ENCODE measurements around the gene DNAAF5. TPM values are rescaled to one million over a fixed set of nuclear protein-coding genes. Genes with fewer than 3 reads are reported as not detected.
A peak's percentile ranks its signal among the peaks of the same experiment; 100 is the strongest.

DNAAF5 gene
- total and polyA plus RNA-seq, 2 donors (not counting 1 experiment from before 2014, with no cell fraction given): 13.1 to 14.2 TPM

- peak in 1 of 2 donors; percentile 85 for DNase-seq (ENCODE audit: low read depth in 2 of 2)
Measured at GRCh38 chr7:771234-772004, 44.9 kb downstream of the DNAAF5 start.

GRCh38 chr7:772005-772294, 45.5 kb downstream of the DNAAF5 start:
- no peak for DNase-seq (ENCODE audit: low read depth in 2 of 2)
- Histone ChIP-seq H3K27ac (ENCODE audit: insufficient read depth, low read length) (no peak overlapping the region), H3K4me3 (replicated peaks in 1 of 4; ENCODE audit: control extremely low read depth in 1 of 4, insufficient read depth in 1 of 4, low read depth in 3 of 4, low read length in 4 of 4) (no peak overlapping the region), H3K27me3 (ENCODE audit: control insufficient read depth, insufficient read depth, low read length) (no peaks in the 10 kb centered on the region), H4K20me1 (ENCODE audit: control insufficient read depth, extremely low read depth, insufficient read depth, low read length) (no peaks in the 10 kb centered on the region), H3K9me3 (ENCODE audit: control insufficient read depth, insufficient read depth, low read depth, low read length) (no peaks in the 10 kb centered on the region), H2AFZ (ENCODE audit: low read length) (no peak overlapping the region), H3K4me2 (ENCODE audit: extremely low read depth, insufficient read depth, low read length) (no peak overlapping the region), H3K4me1 (ENCODE audit: control insufficient read depth, extremely low read depth, insufficient read depth, low read length) (peaks cover 12% of the 10 kb centered on the region), H3K79me2 (ENCODE audit: control insufficient read depth, insufficient read depth, low read length) (no peaks in the 10 kb centered on the region), H3K9ac (ENCODE audit: insufficient read depth, low read length) (no peak overlapping the region), H3K36me3 (ENCODE audit: control insufficient read depth, insufficient read depth, low read length) (peaks cover 12% of the 10 kb centered on the region)
- TF ChIP-seq CTCF (conservative IDR thresholded peaks at IDR 0.05 in 1 of 2, IDR thresholded peaks at IDR 0.05 in 1 of 2; ENCODE audit: low read depth in 1 of 2, low read length in 2 of 2) (no peak), EZH2 (IDR thresholded peaks at IDR 0.05; ENCODE audit: low read length, missing control alignments) (no peak)

More at GRCh38 chr7:771234-772004, 44.9 kb downstream of the DNAAF5 start:
- H4K20me1 ChIP-seq (ENCODE audit: control insufficient read depth, extremely low read depth, insufficient read depth, low read length): no peaks in the 10 kb centered on the region
- peaks cover 12% of the 10 kb centered on the region for H3K4me1 ChIP-seq (ENCODE audit: control insufficient read depth, extremely low read depth, insufficient read depth, low read length)
- H3K27ac ChIP-seq (ENCODE audit: insufficient read depth, low read length): peak overlapping the region; percentile 37
- H3K4me3 ChIP-seq (replicated peaks in 1 of 4; ENCODE audit: control extremely low read depth in 1 of 4, insufficient read depth in 1 of 4, low read depth in 3 of 4, low read length in 4 of 4): no peak overlapping the region
- no peaks in the 10 kb centered on the region for H3K79me2 ChIP-seq (ENCODE audit: control insufficient read depth, insufficient read depth, low read length)
- no peaks in the 10 kb centered on the region for H3K9me3 ChIP-seq (ENCODE audit: control insufficient read depth, insufficient read depth, low read depth, low read length)
- H3K9ac ChIP-seq (ENCODE audit: insufficient read depth, low read length): no peak overlapping the region
- no peak overlapping the region for H2AFZ ChIP-seq (ENCODE audit: low read length)
- H3K4me2 ChIP-seq (ENCODE audit: extremely low read depth, insufficient read depth, low read length): peak overlapping the region; percentile 1
- TF ChIP-seq EZH2 (IDR thresholded peaks at IDR 0.05; ENCODE audit: low read length, missing control alignments) (no peak), CTCF (conservative IDR thresholded peaks at IDR 0.05 in 1 of 2, IDR thresholded peaks at IDR 0.05 in 1 of 2; ENCODE audit: low read depth in 1 of 2, low read length in 2 of 2) (no peak)
- no peaks in the 10 kb centered on the region for H3K27me3 ChIP-seq (ENCODE audit: control insufficient read depth, insufficient read depth, low read length)
- peaks cover 12% of the 10 kb centered on the region for H3K36me3 ChIP-seq (ENCODE audit: control insufficient read depth, insufficient read depth, low read length)

GRCh38 chr7:772392-772791, 45.9 kb downstream of the DNAAF5 start:
- Histone ChIP-seq H3K79me2 (ENCODE audit: control insufficient read depth, insufficient read depth, low read length) (no peaks in the 10 kb centered on the region), H3K4me1 (ENCODE audit: control insufficient read depth, extremely low read depth, insufficient read depth, low read length) (peaks cover 12% of the 10 kb centered on the region), H3K4me2 (ENCODE audit: extremely low read depth, insufficient read depth, low read length) (no peak overlapping the region), H3K36me3 (ENCODE audit: control insufficient read depth, insufficient read depth, low read length) (peaks cover 12% of the 10 kb centered on the region), H2AFZ (ENCODE audit: low read length) (no peak overlapping the region), H3K4me3 (replicated peaks in 1 of 4; ENCODE audit: control extremely low read depth in 1 of 4, insufficient read depth in 1 of 4, low read depth in 3 of 4, low read length in 4 of 4) (no peak overlapping the region), H3K9me3 (ENCODE audit: control insufficient read depth, insufficient read depth, low read depth, low read length) (no peaks in the 10 kb centered on the region), H3K27ac (ENCODE audit: insufficient read depth, low read length) (no peak overlapping the region), H3K9ac (ENCODE audit: insufficient read depth, low read length) (no peak overlapping the region), H4K20me1 (ENCODE audit: control insufficient read depth, extremely low read depth, insufficient read depth, low read length) (no peaks in the 10 kb centered on the region), H3K27me3 (ENCODE audit: control insufficient read depth, insufficient read depth, low read length) (no peaks in the 10 kb centered on the region)
- no peak for DNase-seq (ENCODE audit: low read depth in 2 of 2)
- TF ChIP-seq EZH2 (IDR thresholded peaks at IDR 0.05; ENCODE audit: low read length, missing control alignments) (no peak), CTCF (conservative IDR thresholded peaks at IDR 0.05 in 1 of 2, IDR thresholded peaks at IDR 0.05 in 1 of 2; ENCODE audit: low read depth in 1 of 2, low read length in 2 of 2) (no peak)

Measured in fibroblast of lung (primary cell).